ENCODE data around the gene PLD5.

PLD5 gene

DNA sequence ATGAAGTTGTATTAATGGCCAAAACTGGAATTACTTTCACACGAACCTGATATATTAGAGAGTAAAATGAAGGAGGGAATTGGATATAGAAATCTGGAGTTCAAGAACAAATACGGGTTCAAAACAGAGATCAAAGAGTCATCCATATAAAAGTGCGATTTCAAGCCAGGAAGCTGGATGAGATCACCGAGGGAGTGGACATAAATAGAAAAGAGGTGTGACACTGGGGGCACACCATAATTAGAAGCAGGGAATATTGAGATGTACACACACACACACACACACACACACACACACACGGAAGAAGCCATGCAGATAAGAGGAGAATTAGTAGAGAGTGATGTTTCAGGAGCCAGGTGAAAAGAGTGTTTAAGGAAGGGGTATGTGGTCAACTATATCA is 32.3 kb upstream of the PLD5 start:
- no peaks in the 10 kb centered on the region for H3K27me3 ChIP-seq (ENCODE audit: insufficient read depth, low read depth)
- no peak overlapping the region for H3K27ac ChIP-seq
- no peak overlapping the region for H2AFZ ChIP-seq (ENCODE audit: low read depth)
- H3K9ac ChIP-seq = no peak overlapping the region
- H3K4me1 ChIP-seq (ENCODE audit: low read depth, poor library complexity, severe bottlenecking) = no peaks in the 10 kb centered on the region
- H3K4me2 ChIP-seq = no peak overlapping the region
- H4K20me1 ChIP-seq (ENCODE audit: insufficient read depth) = no peaks in the 10 kb centered on the region
- H3K4me3 ChIP-seq (IDR thresholded peaks at IDR 0.05; ENCODE audit: insufficient read depth, low read depth, low read length) = no peak overlapping the region
- TF ChIP-seq, protein P1, sequence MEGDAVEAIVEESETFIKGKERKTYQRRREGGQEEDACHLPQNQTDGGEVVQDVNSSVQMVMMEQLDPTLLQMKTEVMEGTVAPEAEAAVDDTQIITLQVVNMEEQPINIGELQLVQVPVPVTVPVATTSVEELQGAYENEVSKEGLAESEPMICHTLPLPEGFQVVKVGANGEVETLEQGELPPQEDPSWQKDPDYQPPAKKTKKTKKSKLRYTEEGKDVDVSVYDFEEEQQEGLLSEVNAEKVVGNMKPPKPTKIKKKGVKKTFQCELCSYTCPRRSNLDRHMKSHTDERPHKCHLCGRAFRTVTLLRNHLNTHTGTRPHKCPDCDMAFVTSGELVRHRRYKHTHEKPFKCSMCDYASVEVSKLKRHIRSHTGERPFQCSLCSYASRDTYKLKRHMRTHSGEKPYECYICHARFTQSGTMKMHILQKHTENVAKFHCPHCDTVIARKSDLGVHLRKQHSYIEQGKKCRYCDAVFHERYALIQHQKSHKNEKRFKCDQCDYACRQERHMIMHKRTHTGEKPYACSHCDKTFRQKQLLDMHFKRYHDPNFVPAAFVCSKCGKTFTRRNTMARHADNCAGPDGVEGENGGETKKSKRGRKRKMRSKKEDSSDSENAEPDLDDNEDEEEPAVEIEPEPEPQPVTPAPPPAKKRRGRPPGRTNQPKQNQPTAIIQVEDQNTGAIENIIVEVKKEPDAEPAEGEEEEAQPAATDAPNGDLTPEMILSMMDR (conservative IDR thresholded peaks at IDR 0.05; ENCODE audit: low read depth, low read length) = no peak
- no peaks in the 10 kb centered on the region for H3K79me2 ChIP-seq (ENCODE audit: insufficient read depth, low read depth)
- no peaks in the 10 kb centered on the region for H3K36me3 ChIP-seq (ENCODE audit: insufficient read depth)

DNA sequence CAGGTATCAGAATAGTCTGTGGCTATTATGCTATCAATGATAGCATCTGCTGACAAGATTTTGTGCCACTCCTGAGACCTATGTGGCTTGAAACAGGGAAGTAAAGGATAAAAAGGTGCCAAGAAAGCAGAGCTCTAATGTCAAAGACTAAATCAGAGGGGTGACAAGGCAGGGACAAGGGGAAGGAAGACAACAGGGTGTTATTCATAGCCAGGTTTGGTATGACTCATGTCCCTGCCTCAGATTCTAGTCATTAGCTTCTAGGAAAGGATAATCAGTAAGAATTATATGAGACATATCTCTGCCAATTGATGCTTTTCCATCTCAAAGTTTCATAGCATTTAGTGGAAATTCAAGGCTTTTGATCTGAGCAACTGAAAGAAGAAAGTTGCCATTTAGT is 31.8 kb upstream of the PLD5 start:
- H2AFZ ChIP-seq (ENCODE audit: low read depth) = no peak overlapping the region
- H3K4me2 ChIP-seq = no peak overlapping the region
- H3K27me3 ChIP-seq (ENCODE audit: insufficient read depth, low read depth) = no peaks in the 10 kb centered on the region
- H3K4me3 ChIP-seq (IDR thresholded peaks at IDR 0.05; ENCODE audit: insufficient read depth, low read depth, low read length) = no peak overlapping the region
- TF ChIP-seq, protein P1 (conservative IDR thresholded peaks at IDR 0.05; ENCODE audit: low read depth, low read length) = no peak
- no peak overlapping the region for H3K9ac ChIP-seq
- no peaks in the 10 kb centered on the region for H3K36me3 ChIP-seq (ENCODE audit: insufficient read depth)
- no peaks in the 10 kb centered on the region for H3K79me2 ChIP-seq (ENCODE audit: insufficient read depth, low read depth)
- no peaks in the 10 kb centered on the region for H4K20me1 ChIP-seq (ENCODE audit: insufficient read depth)
- no peak overlapping the region for H3K27ac ChIP-seq
- no peaks in the 10 kb centered on the region for H3K4me1 ChIP-seq (ENCODE audit: low read depth, poor library complexity, severe bottlenecking)

DNA sequence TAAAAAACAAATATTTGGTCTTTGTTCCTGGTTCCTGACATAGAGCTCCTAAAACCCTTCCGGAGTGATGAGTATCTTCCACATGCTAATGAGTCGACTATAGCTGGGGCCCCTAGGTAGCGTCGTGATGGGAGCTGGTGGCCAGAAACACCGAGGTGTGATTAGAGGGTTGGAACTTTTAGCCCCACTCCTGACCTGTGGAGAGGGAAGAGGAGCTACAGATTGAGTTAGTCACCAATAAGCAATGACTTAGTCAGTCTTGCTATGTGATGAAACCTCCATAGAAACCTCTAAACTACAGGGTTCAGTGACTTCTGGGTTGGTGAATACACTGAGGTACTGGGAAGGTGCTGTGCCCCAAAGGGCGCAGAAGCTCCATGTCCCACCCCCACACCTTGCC is 30.1 kb upstream of the PLD5 start:
- Histone ChIP-seq H3K79me2 (ENCODE audit: insufficient read depth, low read depth) (no peaks in the 10 kb centered on the region), H4K20me1 (ENCODE audit: insufficient read depth) (no peaks in the 10 kb centered on the region), H3K4me3 (IDR thresholded peaks at IDR 0.05; ENCODE audit: insufficient read depth, low read depth, low read length) (no peak overlapping the region), H3K9ac (no peak overlapping the region), H3K27me3 (ENCODE audit: insufficient read depth, low read depth) (no peaks in the 10 kb centered on the region), H3K4me2 (no peak overlapping the region), H3K4me1 (ENCODE audit: low read depth, poor library complexity, severe bottlenecking) (no peaks in the 10 kb centered on the region), H3K27ac (no peak overlapping the region), H3K36me3 (ENCODE audit: insufficient read depth) (no peaks in the 10 kb centered on the region), H2AFZ (ENCODE audit: low read depth) (no peak overlapping the region)
- TF ChIP-seq, protein P1 (conservative IDR thresholded peaks at IDR 0.05; ENCODE audit: low read depth, low read length) = no peak

DNA sequence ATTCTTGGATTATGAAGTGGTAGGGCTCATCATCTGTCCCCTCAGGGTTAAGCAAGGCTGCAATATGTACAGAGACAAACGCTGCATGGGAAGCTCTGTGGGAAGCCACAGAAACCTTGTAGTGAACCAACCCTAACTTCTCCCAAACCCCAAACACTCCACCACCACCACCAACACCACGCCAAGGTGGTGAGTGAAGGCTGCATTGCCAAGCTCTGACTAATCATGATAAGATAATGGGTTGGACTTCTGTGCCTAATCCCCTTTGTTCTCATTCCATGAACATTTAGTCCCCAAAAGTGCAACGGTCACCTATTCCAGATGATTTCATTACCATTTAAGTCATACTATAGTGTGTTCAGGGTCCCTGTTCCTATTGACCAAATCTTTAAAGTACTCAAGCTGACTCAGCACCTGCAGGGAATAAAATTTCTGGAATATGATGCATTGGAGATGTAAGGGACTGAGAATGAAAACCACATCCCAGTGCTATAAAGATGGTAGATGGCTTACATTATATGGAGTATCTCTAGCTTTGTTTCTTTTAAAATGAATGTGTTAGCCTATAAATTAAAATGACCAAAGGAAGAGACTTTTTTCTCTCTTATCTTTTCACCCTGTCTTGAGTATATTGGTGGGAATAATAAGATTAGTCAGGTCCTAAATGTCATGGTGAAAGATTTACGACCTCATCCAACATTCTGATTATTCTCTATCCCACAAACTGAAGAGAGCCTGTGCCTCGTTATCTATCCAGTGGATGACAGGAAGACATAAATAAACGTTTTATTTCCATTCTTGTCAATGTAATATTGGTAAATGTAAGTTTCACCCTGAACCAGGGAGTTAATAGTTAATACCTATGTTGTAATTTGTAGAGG is 22.6 kb upstream of the PLD5 start:
- Histone ChIP-seq H3K79me2 (ENCODE audit: insufficient read depth, low read depth) (no peaks in the 10 kb centered on the region), H3K4me1 (ENCODE audit: low read depth, poor library complexity, severe bottlenecking) (no peaks in the 10 kb centered on the region), H2AFZ (ENCODE audit: low read depth) (no peak overlapping the region), H3K27me3 (ENCODE audit: insufficient read depth, low read depth) (no peaks in the 10 kb centered on the region), H4K20me1 (ENCODE audit: insufficient read depth) (no peaks in the 10 kb centered on the region), H3K4me2 (no peak overlapping the region), H3K27ac (no peak overlapping the region), H3K36me3 (ENCODE audit: insufficient read depth) (no peaks in the 10 kb centered on the region; the same call in 1 of the 2 replicates), H3K4me3 (IDR thresholded peaks at IDR 0.05; ENCODE audit: insufficient read depth, low read depth, low read length) (no peak overlapping the region), H3K9ac (no peak overlapping the region)
- TF ChIP-seq, protein P1 (conservative IDR thresholded peaks at IDR 0.05; ENCODE audit: low read depth, low read length) = no peak

Data from KMS-11 (cell line).